CD1c-positive myeloid dendritic cell (primary cell): ENCODE data around the gene NAGK.
"Not testable (repeated sequence)": the region's sequence is repeated elsewhere in the genome, so short reads cannot be mapped to it uniquely, and the experiment has no call there.

ENCODE experiments used
- DNase-seq: peaks from one replicate; pipeline ENCODE4 v3.0.0-alpha.2; 2016; ENCODE audit errors: extremely low spot score

The NAGK gene

DNA sequence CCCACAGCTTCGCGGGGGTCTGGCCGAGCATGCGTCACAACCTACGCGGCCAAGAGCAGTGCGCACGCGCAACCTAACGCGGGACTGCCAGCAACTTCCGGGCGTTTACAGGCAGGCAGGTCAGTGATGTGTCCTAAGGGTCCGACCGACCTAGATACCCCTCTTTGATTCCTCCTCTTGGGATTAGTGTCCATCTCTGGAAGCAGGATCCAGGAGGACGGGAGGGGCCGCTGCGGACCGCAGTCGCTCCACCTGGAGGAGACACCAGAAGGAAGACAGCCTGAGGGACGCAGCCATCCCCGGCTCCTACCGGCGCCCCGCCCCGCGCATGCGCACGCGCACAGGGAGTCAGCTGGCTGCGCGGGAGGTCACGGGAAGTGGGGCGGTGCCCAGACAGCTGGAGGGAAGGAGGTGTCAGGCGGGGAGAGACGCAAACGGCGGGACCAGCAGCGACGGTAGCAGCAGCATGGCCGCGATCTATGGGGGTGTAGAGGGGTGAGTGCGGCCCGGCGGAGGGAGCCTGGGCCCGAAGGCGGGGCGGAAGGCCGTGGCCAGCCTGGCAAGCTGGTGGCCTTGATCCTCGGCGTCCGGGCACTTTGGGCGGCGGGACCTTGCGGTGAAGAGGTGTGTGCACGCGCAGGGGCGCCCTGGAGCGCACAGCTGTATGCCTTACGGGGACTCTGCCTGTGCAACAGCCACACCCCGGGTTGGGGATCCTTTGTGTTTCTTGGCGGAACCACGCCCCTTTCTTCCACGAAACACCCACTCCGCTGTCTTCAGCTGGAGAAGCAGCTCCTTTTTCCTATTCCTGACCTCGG, at the start of gene NAGK:
Gene NAGK, plus strand, starts transcription at position 431 of the 818 bp plus-strand sequence. Its CDS starts 36 bp downstream, at position 467.
- peak; percentile 99 for DNase-seq

DNA sequence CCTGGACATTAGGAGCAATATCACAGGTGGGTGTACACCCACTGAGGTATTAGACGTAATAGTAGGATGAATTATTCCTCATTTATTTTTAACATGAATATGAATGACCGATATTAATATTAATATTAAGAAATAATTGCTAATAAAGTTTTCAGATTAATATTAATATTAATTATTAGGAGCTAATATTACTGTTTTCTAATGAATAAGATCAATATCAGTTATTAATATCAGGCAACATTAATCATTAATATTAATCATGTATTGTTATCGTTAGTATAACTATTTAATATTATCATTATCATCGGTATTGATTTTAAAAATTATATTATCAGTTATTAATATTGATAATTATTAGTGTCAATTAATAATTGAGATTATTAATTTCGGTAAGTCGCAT, 48.5 kb upstream of the NAGK start:
- not testable (repeated sequence) for DNase-seq

DNA sequence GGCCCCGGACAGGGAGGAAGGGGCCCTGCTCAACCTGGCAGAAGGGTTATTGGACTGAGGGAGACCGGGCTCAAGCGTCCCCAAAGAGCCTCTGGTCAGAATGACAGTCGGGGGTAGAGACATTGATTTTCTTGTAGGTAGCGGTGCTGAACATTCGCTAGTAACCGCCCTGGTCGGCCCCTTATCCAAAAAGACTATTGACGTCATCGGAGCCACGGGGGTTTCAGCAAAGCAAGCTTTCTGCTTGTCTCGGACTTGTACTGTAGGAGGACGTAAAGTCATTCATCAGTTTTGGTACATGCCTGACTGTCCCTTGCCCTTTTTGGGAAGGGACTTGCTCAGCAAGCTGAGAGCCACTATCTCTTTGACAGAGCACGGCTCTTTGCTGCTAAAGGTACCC, 47.1 kb upstream of the NAGK start:
- not testable (repeated sequence) for DNase-seq

DNA sequence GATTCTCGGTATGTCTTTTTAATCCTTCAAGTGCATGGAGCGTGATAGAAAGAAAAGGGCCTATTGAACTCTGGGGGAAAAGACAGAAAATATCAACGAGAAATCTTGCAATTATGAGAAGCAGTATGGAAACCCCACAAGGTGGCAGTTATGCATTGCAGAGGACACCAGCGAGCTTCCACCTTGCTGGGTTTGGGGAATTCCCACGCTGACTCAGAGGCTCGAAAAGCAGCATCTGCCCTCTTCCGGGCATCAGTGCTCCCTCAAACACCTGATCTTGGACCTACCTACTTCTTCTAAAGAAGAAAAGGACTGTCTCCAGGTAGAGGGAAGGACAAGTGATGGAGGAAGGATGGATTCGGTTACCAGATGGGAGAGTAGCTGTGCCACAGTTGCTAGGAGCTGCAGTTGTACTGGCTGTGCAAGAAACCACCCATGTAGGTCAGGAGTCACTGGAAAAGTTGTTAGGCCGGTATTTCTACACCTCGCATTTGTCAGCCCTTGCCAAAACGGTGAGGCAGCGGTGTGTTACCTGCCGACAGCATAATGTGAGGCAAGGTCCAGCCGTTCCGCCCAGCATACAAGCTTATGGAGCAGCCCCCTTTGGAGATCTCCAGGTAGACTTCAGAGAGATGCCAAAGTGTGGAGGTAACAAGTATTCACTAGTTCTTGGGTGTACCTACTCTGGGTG, 44.8 kb upstream of the NAGK start:
- DNase-seq, result peak; percentile 28

DNA sequence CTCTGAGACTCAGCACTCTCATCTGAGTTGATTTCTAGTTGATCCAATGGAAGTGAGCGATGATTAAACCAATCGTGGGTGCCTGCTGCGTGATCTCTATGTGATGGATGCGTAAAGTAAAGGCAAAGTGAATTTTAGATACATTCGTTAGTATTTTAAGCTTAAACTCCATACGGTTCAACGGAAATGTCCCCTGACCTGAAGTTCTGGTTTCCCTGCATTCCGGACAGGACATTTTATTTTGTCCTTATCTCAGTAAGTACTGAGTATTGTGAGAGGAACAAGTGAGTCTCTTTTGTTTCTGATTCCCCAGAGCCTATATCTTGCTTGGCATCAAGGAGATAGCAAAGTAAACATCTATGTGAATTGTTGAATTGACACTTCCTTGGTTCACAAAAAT, 32.2 kb upstream of the NAGK start:
- DNase-seq, result not testable (repeated sequence)

DNA sequence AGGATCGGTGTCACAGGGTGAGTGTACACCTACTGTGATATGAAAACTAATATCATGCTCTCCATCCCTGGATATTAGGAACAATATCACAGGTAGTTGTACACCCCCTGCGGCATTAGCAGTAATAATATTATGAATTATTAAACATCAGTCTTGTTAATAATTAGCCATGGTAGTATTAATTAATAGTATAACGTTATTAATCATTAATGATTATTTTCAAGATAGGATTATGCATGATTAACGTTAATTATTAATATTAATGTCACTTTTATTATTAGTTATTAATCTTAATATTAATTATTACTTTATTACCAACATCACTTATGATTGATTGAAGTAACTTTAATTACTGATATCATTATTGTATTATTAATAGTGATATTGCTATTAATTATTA, 26.2 kb upstream of the NAGK start:
- DNase-seq, result no peak

DNA sequence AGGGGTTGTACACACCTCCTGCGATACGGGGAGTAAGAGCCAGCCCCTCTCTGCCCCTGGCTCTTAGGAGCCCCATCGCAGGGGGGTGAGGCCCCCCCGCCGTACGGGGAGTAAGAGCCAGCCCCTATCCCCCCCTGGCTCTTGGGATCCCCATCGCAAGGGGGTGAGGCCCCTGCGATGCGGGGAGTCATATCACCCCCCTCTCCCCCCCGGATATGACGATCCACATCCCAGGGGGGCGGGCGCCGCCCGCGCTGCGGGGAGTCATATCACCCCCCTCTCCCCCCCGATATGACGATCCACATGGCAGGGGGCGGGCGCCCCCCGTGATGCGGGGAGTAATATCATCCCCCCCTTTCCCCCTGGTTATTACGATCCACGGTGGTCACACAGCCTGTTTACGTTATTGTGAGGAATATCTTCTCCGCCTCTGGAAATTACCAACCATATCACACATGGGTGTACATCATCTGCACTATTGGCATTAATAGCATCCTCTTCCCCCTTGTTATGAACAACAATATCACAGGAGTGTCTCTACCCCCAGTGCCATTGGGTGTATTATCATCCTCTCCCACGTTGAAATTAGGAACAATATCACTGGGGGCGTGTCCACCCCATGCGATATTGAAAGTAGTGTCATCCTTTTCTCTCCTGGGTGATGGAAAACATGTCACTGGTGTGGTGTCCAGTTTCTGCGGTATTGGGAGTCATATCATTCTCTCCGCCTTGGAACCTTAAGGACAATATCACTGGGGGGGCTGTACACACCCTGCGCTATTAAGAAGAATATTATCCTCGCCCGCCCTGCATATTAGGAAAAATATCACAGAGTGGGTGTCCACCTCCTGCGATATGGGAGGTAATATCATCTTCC, 24.7 kb upstream of the NAGK start:
- no peak for DNase-seq

DNA sequence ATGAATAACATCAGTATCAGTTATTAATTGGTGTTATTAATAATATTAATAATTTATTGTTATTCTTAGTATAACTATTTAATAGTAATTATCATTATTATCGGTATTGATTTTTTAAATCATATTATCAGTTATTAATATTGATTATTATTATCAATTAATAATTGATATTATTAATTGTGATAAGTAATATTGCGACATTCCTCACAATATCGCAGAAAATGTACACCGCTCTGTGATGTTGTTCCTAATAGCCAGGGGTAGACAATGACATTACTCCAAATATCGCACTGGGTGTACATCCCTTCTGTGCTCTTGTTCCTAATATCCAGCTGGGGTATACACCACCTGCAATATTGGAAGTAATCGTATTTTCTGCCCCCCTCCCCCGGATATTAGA, 23.3 kb upstream of the NAGK start:
- DNase-seq, result no peak

DNA sequence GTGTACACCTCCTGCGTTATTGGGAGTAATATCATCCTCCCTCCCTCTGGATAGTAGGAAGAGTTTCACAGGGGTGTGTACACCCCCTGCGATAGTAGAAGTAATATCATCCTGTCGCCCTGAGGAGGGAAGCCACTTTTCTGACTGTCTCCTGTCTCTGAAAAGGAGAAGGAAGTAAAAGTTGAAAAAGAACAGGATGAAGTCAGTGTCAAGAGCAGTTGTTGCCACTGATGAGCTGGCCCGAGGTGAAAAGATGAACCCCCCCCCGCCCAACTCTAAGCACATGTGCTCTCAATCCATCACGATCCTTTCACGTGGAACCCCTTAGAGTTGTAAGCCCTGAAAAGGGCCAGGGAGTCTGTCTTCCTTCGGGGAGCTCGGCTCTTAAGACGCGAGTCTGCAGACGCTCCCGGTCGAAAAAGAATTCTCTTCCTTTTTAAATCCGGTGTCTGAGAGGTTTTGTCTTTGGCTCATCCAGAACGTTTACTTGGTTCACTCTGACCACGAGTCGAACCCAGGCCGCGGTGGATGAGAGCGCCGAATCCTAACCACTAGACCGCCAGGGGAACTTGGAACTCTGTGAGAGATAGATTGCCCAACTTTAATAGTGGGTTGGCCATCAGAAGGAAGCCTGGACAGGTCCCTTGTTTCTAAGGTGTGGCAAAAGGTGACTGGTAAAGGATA, 22.4 kb upstream of the NAGK start:
- DNase-seq, result no peak

DNA sequence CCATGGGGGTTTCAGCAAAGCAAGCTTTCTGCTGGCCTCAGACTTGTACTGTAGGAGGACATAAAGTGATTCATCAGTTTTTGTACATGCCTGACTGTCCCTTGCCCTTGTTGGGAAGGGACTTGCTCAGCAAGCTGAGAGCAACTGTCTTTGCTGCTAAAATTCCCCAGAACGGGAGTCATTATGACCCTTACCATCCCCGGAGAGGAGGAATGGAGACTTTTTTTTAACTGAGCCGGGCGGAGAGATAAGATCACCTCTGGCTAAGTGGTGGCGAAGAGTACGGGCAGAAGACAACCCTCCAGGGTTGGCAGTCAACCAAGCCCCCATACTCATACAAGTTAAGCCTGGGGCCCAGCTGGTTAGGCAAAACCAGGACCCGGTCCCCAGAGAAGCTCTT, 20.4 kb upstream of the NAGK start:
- no peak for DNase-seq

DNA sequence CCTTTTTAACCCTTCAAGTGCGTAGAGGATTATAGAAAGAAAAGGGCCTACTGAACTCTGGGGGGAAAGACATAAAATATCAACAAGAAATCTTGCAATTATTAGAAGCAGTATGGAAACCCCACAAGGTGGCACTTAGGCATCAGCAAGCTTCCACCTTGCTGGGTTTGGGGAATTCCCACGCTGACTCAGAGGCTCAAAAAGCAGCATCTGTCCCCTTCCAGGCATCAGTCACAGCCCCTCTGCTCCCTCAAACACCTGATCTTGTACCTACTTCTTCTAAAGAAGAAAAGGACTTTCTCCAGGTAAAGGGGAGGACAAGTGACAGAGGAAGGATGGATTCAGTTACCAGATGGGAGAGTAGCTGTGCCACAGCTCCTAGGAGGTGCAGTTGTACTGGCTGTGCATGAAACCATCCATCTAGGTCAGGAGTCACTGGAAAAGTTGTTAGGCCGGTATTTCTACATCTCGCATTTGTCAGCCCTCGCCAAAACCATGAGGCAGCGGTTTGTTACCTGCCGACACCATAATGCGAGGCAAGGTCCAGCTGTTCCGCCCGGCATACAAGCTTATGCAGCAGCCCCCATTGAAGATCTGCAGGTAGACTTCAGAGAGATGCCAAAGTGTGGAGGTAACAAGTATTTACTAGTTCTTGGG, 18.6 kb upstream of the NAGK start:
- DNase-seq, result not testable (repeated sequence)

DNA sequence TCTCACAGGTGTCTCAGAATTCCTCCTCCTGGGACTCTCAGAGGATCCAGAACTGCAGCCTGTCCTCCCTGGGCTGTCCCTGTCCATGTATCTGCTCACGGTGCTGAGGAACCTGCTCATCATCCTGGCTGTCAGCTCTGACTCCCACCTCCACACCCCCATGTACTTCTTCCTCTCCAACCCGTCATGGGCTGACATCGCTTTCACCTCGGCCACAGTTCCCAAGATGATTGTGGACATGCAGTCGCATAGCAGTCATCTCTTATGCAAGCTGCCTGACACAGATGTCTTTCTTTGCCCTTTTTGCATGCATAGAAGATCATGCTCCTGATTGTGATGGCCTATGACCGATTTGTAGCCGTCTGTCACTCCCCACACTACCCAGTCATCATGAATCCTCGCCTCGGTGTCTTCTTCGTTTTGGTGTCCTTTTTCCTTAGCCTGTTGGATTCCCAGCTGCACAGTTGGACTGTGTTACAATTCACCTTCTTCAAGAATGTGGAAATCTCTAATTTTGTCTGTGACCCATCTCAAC, 13.2 kb upstream of the NAGK start:
- DNase-seq, result not testable (repeated sequence)

DNA sequence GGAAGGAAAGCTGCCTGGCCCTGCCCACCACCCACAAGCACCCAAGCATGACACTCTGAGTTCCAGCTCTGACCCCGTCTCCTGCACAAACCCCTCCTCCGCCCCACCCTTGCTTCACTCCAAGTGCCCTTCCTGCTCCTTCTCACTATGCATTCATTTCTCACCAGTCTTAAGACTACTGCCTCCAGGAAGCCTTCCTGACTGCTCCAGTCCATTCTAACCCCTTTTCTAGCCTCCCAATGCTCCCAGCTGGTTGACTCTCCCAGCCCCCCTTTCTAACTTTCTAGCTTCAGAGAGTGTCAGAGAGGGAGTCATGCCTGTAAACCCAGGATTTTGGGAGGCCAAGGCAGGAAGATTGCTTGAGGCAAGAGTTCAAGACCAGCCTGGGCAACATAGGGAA, 8.2 kb upstream of the NAGK start:
- no peak for DNase-seq

DNA sequence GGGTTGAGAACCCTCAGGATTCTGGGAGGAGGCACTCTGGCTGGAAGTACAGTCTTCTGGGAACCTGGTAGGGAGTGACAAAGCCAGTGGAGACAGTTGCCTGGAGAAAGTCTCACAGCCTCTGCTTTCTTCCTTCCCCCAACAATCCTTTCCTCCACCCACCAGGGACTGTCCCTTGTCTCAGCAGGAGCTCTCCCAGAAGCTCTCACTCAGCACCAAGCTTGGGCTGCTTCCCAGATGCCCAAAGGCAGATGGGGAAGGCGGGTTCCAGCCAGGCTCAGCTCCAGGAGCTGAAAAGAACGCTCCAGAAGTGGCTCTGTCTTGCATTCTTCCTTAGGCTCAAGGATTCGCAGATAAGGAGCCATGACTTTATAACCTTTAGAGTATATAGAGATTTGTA, 7.6 kb upstream of the NAGK start:
- no peak for DNase-seq

DNA sequence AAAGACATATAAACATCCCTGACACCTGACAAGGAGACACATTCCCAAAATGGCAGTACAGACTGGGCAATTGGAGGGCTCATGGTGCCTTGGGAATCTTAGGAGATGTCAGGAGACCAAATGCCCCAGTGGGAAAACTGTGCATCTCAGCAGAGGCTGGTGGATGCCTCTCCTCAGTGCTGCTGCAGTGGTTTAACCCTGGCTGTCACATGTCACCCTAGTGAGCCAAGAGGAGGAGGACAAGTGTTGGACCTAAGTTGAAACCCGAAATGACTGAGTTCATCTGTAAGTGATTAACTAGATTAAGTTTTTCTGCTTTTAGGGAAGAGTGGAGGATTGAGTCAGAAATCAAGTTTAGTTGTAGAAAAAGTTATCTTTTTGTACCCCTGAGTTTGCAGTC, 5.2 kb upstream of the NAGK start:
- DNase-seq, result no peak

DNA sequence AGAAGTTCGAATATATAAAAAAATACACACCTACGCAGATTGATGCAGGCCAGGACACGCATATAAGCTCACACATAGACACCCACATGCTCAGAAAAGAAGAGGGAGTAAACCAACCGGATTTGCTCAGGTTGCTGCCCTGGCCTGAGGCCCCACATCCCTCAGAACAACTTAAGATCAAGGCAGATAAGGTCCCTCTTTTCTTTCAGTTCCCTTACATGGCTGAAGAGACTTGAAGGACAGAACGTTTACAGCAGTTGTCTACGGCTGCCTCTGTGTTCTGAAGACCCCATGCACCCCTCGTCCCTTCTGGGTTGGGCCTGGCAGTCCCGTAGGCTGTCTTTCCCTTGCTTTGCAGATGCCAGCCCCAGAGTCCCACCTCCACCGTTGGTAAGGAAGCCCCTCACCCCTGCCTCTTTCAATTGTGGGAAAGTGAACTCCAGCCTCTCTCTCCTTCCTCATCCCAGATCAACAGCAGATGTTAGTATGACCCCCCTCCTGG, 4.3 kb upstream of the NAGK start:
- DNase-seq, result peak; percentile 35

DNA sequence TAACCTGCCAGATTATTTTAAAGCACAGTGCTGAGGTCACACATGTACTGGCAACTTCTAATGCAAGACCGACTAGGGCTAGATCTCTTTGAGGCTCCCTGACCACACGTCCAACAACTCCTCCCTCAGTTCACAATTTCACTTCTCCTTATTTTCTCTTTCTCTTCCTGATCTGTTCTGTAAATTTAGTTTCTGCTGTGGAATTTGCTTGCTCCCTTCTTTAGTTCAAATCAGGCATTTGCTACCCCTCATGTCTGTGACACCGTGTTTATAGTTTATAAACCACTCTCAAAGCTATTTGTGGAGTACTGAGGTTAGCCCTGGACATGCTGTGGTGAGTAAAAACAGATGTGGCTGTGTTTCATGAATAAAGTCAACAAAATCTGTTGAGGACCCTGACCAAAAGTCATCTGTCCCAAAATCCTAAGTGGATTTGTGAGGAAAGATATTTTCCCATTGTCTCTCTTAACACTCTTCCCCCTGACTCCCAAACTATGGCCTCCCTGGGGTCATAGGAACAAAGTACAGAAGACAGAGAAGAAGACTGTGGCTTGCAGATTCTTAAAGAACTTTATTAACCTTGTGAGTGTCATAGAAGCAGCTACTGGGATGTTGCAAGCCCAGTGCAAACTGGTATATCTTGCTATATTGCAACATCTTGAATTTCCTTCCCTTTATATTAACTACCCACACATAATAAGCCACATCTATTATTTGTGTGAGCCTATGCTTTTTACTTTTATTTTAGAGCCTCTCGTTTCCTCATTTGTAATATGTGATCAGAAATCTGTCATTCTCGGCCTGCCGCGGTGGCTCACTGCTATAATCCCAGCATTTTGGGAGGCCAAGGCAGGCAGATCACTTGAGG, 3.5 kb upstream of the NAGK start:
- DNase-seq, result peak; percentile 89

DNA sequence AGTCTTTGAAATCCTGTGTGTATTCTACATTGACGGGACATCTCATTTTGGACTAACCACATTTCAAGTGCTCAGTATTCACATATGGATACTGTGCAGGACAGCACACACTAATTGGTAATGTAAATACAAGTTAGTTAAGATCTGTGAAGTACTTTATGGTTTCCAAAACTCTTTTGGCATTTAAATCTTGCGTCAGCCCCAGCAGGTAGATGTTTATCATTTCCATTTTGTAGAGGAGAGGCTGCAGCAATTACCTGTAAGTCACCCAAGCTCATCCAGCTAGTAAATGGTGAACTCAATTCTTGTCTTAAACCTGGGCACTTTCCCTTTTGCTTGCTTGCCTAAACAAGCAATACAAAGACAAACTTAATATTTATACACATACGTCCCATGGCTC, 1.6 kb upstream of the NAGK start:
- no peak for DNase-seq

DNA sequence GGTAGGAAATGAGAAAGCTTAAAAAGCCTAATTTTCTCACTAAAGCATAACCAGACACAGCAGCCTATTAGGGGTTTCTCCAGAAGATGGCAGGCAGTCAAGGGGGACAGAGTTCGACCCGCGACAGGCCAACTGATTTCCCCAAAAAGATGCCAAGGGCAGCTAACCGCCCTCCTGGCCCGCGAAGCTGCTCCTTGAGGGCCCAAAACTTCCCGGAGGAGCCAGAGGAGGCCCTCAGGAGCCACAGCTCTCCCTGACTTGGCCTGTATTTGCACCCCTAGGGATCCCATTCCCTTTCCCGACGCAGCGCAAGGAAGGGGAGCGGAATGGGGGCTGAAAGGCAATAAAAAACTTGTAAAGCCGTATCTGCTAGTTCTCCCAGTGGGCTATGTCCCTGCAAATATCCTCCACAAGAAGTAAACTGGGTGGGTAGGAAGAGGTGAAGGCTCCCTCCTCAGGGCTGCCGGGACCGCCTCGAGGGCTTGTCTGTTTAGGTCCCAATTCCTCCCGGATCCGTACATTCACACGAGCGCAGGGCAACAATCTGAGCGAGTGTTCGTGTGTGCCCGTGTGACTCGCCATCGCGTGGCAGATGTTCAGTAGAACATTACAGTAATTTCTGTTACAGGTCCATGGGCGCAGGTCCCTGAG, 756 bp upstream of the NAGK start:
- DNase-seq, result no peak
